GM12872 (cell line): Measurements from ENCODE around the gene ATP10B.

Source experiments
- CTCF ChIP-seq: IDR thresholded peaks from 3 replicates; pipeline ENCODE4 v1.5.1; 2011; ENCODE audit warnings: low read depth, mild to moderate bottlenecking, low read length, moderate library complexity; ENCODE audit not compliant: insufficient read depth

ATP10B gene

DNA sequence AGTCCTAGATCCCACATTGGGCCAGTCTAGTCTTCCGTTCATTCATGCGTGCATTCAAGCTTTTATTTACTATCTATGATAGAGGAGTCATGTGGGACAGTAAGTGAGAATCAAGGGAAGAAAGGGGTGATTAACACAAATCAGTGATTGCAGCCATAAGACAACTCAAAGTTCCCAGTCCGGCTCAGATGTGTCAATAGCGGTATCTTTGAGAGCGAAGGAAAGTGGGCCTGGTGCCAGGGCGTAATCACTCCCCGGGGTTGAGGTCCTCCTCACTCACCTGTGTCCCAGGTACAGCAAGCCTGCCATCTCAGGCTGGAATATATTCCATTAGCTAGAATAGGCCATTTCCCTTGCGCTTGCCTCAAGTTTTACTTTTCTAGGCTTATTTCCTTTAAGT, 196.3 kb downstream of the ATP10B start:
- TF ChIP-seq CTCF = no peak

GRCh38 chr5:160651692-160652645, 200.0 kb downstream of the ATP10B start:
- no peak for TF ChIP-seq CTCF

GRCh38 chr5:160649304-160649703, 202.7 kb downstream of the ATP10B start:
- TF ChIP-seq CTCF = peak; percentile 61

DNA sequence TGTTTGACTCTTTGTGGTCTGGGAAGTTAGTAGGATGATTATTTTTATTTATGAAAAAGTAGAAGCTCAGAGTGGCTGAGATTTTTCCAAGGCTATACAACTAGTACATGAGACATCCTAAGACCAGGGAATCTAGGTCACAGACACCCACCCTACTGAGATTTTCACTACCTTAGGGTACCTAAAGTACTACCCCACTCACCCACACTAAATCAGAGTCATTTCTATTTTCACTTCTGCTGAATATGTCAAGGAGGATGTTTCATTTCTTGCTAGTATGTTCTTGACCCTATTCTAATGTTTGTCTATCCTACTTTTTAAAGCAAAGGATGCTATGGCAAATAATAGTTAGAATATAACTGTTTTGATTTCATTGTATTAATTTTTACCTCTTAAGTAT, 206.0 kb downstream of the ATP10B start:
- TF ChIP-seq CTCF = no peak

GRCh38 chr5:160643616-160644240, 208.3 kb downstream of the ATP10B start:
- TF ChIP-seq CTCF = no peak

DNA sequence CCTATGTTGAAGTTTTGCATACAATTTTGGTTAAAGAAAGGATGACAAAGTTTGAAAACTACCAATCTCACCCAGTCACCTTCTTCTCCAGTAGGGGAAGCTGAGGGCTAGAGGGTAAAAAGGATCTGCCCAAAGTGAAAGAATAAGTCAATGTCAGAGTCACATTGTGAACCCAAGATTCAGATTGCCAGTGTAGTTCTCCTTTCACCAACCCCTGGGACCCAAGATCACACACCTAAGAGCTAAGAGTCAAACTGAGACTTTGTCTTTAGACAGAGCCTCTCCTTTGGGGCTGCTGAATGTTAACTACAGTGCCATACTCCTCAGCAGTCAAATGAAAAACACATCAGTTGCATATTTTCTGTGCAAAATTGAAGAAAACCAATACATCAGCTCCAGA, 210.6 kb downstream of the ATP10B start:
- TF ChIP-seq CTCF = no peak

DNA sequence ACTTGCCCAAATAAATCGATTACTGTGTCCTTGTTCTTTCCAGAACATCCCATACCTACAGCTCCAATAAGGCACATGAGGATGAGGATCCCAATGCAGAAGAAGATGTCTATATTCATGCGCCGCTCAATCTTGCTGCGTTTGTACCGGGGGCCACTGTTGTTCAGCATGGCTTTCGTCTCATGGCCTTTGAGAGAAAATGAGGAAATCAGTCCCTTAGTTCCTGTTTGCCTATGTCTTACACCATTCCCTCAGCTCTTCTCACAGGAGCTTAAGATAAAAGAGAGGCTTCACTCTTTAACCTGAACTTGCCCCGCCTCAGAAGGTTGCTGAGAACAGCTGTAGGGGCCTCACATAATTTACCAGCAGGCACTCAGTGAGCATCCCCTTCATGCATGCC, 211.6 kb downstream of the ATP10B start:
- no peak for TF ChIP-seq CTCF
